Hepatocyte (in vitro differentiated cells): ENCODE results near the gene SLC22A7. TPM values are rescaled to one million over a fixed set of nuclear protein-coding genes. Genes with fewer than 3 reads are reported as not detected.

Source experiments
- DNase-seq: peaks from one replicate; pipeline ENCODE4 v3.0.0-alpha.2; 2016; ENCODE audit warnings: low spot score
- H2AFZ ChIP-seq: fragments of 200-600 bp; sonication (generic); 2 replicates; pipeline ENCODE4 v1.6.0; 2016; ENCODE audit warnings: antibody characterized with exemption, mild to moderate bottlenecking
- H3K27ac ChIP-seq: fragments of 200-600 bp; sonication (generic); 2 replicates; pipeline ENCODE4 v1.5.1; 2016; ENCODE audit warnings: mild to moderate bottlenecking
- H3K27me3 ChIP-seq: fragments of 200-600 bp; sonication (generic); 2 replicates; pipeline ENCODE4 v1.6.1; 2016
- H3K36me3 ChIP-seq: fragments of 200-600 bp; sonication (generic); replicated peaks from 2 replicates; pipeline ENCODE4 v1.5.1; 2016; ENCODE audit warnings: low read depth; ENCODE audit not compliant: insufficient read depth
- H3K4me1 ChIP-seq: fragments of 200-600 bp; sonication (generic); 2 replicates; pipeline ENCODE4 v1.5.1; 2016; ENCODE audit warnings: mild to moderate bottlenecking, moderate library complexity; ENCODE audit not compliant: insufficient read depth
- H3K4me2 ChIP-seq: fragments of 200-600 bp; sonication (generic); 2 replicates; pipeline ENCODE4 v1.6.0; 2016
- H3K4me3 ChIP-seq: fragments of 200-600 bp; sonication (generic); 2 replicates; pipeline ENCODE4 v1.5.1; 2016; ENCODE audit warnings: mild to moderate bottlenecking
- H3K79me2 ChIP-seq: fragments of 200-600 bp; sonication (generic); 2 replicates; pipeline ENCODE4 v1.6.0; 2017; ENCODE audit warnings: mild to moderate bottlenecking
- H3K9me2 ChIP-seq: fragments of 200-600 bp; sonication (generic); replicated peaks from 2 replicates; pipeline ENCODE4 v1.6.0; 2017; ENCODE audit warnings: mild to moderate bottlenecking; ENCODE audit not compliant: insufficient read depth
- H3K9me3 ChIP-seq: fragments of 200-600 bp; sonication (generic); 2 replicates; pipeline ENCODE4 v1.5.1; 2016; ENCODE audit warnings: low read depth, mild to moderate bottlenecking
- H4K20me1 ChIP-seq: fragments of 200-600 bp; sonication (generic); 2 replicates; pipeline ENCODE4 v1.6.0; 2016; ENCODE audit warnings: mild to moderate bottlenecking; ENCODE audit not compliant: insufficient read depth, poor library complexity, severe bottlenecking
- CTCF ChIP-seq: fragments of 200-600 bp; sonication (generic); IDR thresholded peaks from 2 replicates; pipeline ENCODE4 v1.5.1; 2016; ENCODE audit warnings: antibody characterized with exemption, mild to moderate bottlenecking; ENCODE audit not compliant: poor library complexity
- EZH2 ChIP-seq: fragments of 200-600 bp; sonication (generic); IDR thresholded peaks from 2 replicates; pipeline ENCODE4 v1.6.1; 2016; ENCODE audit warnings: antibody characterized with exemption, mild to moderate bottlenecking, borderline replicate concordance
- EZH2phosphoT487 ChIP-seq: fragments of 200-600 bp; sonication (generic); IDR thresholded peaks from one replicate; pipeline ENCODE4 v1.6.1; 2018; ENCODE audit warnings: antibody characterized with exemption, mild to moderate bottlenecking, low read depth, moderate library complexity; ENCODE audit not compliant: unreplicated experiment, severe bottlenecking
- WGBS: methylation state at CpG from one replicate; pipeline ENCODE4 v1.1.6; 2016; ENCODE audit warnings: low lambda C conversion rate; ENCODE audit errors: missing lambda C conversion rate; 5-methylcytosine and 5-hydroxymethylcytosine counted together
- polyA plus RNA-seq: library from polyadenylated mRNA; unstranded; fragments of >200 nt; fragmentation: Nextera tagmentation; extraction: Ambion mirVana; gene quantifications from 2 replicates; pipeline ENCODE4 v1.2.1, GENCODE V29; 2016
- total RNA-seq: library from RNA; depleted of rRNA; stranded (reverse); fragments of >200 nt; gene quantifications from 2 replicates; pipeline ENCODE4 v1.2.3, GENCODE V29; 2014

Gene SLC22A7
- total and polyA plus RNA-seq, 2 experiments from 2014 or later: 31.5 to 40.1 TPM

- Histone ChIP-seq H3K9me3 (no peaks in the 10 kb centered on the region), H3K36me3 (no peaks in the 10 kb centered on the region), H2AFZ (no peak overlapping the region), H3K4me3 (no peak overlapping the region), H3K79me2 (no peaks in the 10 kb centered on the region), H3K4me1 (no peaks in the 10 kb centered on the region), H3K4me2 (no peak overlapping the region), H4K20me1 (no peaks in the 10 kb centered on the region), H3K27ac (no peak overlapping the region), H3K27me3 (peaks cover 15% of the 10 kb centered on the region), H3K9me2 (no peaks in the 10 kb centered on the region)
- DNase-seq: no peak
- no peak for TF ChIP-seq CTCF
- TF ChIP-seq EZH2: no peak
- TF ChIP-seq EZH2phosphoT487: no peak
- WGBS: 86% methylated on average over 5 of the region's 5 CpGs
These were observed 12.2 kb upstream of the SLC22A7 start for GRCh38 chr6:43285832-43286231.

GRCh38 chr6:43286456-43286979 lies 11.5 kb upstream of the SLC22A7 start:
- Histone ChIP-seq H3K9me2 (no peaks in the 10 kb centered on the region), H3K4me1 (no peaks in the 10 kb centered on the region), H3K4me3 (no peak overlapping the region), H3K79me2 (no peaks in the 10 kb centered on the region), H3K9me3 (no peaks in the 10 kb centered on the region), H3K36me3 (no peaks in the 10 kb centered on the region), H2AFZ (no peak overlapping the region), H4K20me1 (no peaks in the 10 kb centered on the region), H3K27ac (no peak overlapping the region), H3K27me3 (peaks cover 15% of the 10 kb centered on the region), H3K4me2 (no peak overlapping the region)
- 94% methylated on average over 6 of the region's 6 CpGs for WGBS
- TF ChIP-seq EZH2phosphoT487: no peak
- TF ChIP-seq CTCF: no peak
- no peak for TF ChIP-seq EZH2
- DNase-seq: no peak

- no peak for DNase-seq
- no peaks in the 10 kb centered on the region for H3K36me3 ChIP-seq
- H3K79me2 ChIP-seq: no peaks in the 10 kb centered on the region
- H3K9me3 ChIP-seq: no peaks in the 10 kb centered on the region
- 66% methylated on average over 9 of the region's 10 CpGs for WGBS
- H3K27me3 ChIP-seq: peaks cover 15% of the 10 kb centered on the region
- no peaks in the 10 kb centered on the region for H3K4me1 ChIP-seq
- H4K20me1 ChIP-seq: no peaks in the 10 kb centered on the region
- no peak overlapping the region for H3K4me3 ChIP-seq
- no peak for TF ChIP-seq EZH2phosphoT487
- peak; percentile 17 for TF ChIP-seq CTCF
- no peak overlapping the region for H3K4me2 ChIP-seq
- no peak overlapping the region for H2AFZ ChIP-seq
- no peaks in the 10 kb centered on the region for H3K9me2 ChIP-seq
- no peak overlapping the region for H3K27ac ChIP-seq
These were observed 10.9 kb upstream of the SLC22A7 start for GRCh38 chr6:43286980-43287716.
